ENCODE data around the gene PNMT. TPM values are rescaled to one million over a fixed set of nuclear protein-coding genes. Genes with fewer than 3 reads are reported as not detected.

PNMT gene
- total and polyA plus RNA-seq, 2 of the 13 experiments (the other 11 are each of a cell fraction or from before 2014, with no cell fraction given), result 0.25 TPM; not detected in 1

DNA sequence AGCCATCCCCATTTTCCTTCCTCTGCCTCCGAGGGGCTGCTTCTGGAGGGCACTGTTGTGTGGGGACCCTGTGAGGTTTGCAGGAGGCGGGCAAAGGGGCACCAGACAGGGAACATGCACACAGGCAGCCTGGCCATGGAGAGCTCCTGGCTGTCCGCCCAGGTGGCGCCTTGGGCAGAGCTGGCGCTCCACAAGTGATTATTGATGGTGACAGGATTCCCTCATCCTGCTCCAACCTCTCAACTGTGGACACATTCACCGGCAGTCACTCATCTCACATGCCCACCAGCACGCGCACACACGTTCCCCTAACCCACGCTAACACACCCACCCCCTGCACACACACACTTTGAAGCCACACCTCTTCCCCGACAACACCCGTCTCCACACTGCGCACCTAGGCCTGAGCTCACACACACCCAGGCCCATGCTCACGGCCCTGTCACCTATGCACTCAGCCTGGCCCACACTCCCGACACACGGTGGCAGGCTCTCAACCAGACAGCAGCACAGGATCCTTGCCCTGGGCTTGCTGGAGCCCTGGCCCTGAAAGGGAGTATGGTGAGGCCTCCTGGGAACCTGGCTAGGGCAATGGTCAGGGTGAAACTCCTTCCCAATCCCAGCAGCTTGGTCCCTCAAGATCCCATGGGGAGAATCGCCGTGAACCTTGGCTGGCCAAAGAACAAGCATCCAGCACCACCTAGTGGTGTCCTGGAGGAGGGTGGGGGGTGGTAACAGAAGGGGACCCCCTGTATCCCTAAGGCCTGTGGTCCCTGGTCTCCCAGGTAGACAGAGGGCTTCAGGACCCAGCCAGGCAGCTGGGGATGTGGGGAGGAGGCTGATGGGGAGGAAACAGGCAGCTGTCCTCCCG, 3.6 kb downstream of the PNMT start (continued):
- no peak for TF ChIP-seq ZNF629 (CRISPR knock-in tag; conservative IDR thresholded peaks at IDR 0.05)
- TF ChIP-seq NFYC (CRISPR knock-in tag; IDR thresholded peaks at IDR 0.05), result no peak
- TF ChIP-seq KDM6A (CRISPR knock-in tag; IDR thresholded peaks at IDR 0.05; ENCODE audit: low read depth), result no peak
- TF ChIP-seq NFKBIZ (CRISPR knock-in tag; IDR thresholded peaks at IDR 0.05), result no peak
- peak; percentile 72; the same call in 1 of the 2 replicates for TF ChIP-seq RFXAP (CRISPR knock-in tag; IDR thresholded peaks at IDR 0.05; ENCODE audit: borderline replicate concordance)
- TF ChIP-seq TEAD2 (CRISPR knock-in tag; IDR thresholded peaks at IDR 0.05), result 0 out of 2 replicates have a peak, but pooled peaks have one; percentile 50
- TF ChIP-seq ZHX2 (IDR thresholded peaks at IDR 0.05; ENCODE audit: low read depth), result no peak
- no peak for TF ChIP-seq ZHX2 (CRISPR knock-in tag; IDR thresholded peaks at IDR 0.05; ENCODE audit: borderline replicate concordance)
- no peak for TF ChIP-seq AGO1 (IDR thresholded peaks at IDR 0.05; ENCODE audit: low read depth, low read length, poor library complexity, severe bottlenecking)
- TF ChIP-seq ZFP82 (CRISPR knock-in tag; IDR thresholded peaks at IDR 0.05; ENCODE audit: borderline replicate concordance), result no peak
- TF ChIP-seq SALL1 (CRISPR knock-in tag; IDR thresholded peaks at IDR 0.05), result peak; percentile 70; the same call in 1 of the 2 replicates
- peak; percentile 45; the same call in 1 of the 2 replicates for TF ChIP-seq ZNF331 (CRISPR knock-in tag; IDR thresholded peaks at IDR 0.05)
- peak; percentile 13; the same call in 1 of the 2 replicates for TF ChIP-seq ZBTB33 (CRISPR knock-in tag; IDR thresholded peaks at IDR 0.05)
- no peak for TF ChIP-seq ZMYM2 (CRISPR knock-in tag; IDR thresholded peaks at IDR 0.05)
- TF ChIP-seq, protein P1, sequence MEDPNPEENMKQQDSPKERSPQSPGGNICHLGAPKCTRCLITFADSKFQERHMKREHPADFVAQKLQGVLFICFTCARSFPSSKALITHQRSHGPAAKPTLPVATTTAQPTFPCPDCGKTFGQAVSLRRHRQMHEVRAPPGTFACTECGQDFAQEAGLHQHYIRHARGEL (CRISPR knock-in tag; IDR thresholded peaks at IDR 0.05), result peak; percentile 57; the same call in 1 of the 2 replicates
- TF ChIP-seq DZIP1 (CRISPR knock-in tag; IDR thresholded peaks at IDR 0.05), result no peak
- TF ChIP-seq TBX2 (CRISPR knock-in tag; IDR thresholded peaks at IDR 0.05; ENCODE audit: borderline replicate concordance), result peak; percentile 76; the same call in 1 of the 2 replicates
- TF ChIP-seq FOXA3 (CRISPR knock-in tag; IDR thresholded peaks at IDR 0.05), result no peak
